ENCODE data around the gene FSTL5.

FSTL5 gene

DNA sequence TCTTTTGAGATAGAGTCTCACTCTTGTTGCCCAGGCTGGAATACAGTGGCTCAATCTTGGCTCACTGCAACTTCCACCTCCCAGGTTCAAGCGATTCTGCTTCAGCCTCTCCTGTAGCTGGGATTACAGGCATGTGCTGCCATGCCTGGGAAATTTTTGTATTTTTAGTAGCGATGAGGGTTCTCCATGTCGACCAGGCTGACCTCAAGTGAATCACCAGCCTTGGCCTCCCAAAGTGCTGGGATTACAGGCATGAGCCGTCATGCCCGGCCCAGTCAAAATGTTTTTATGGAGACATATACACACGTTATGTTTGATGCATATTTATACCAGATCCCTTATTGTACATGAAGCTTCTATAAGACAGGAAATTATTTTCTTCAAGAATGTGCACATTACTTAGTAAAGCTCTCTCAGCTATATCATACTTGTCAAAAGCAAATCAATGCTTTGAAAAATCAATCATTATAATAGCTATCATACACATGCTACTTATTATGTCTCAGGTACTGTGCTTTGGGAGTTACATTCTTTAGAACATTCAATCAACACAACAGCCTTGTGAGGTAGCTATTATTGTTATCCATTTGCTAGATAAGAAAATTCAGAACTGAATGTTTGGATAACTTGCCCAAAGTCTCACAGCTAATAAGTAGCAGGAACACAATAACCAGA lies 269.2 kb downstream of the FSTL5 start:
- H3K4me3 ChIP-seq (ENCODE audit: low read length), result no peak overlapping the region
- H3K4me1 ChIP-seq (ENCODE audit: insufficient read depth, low read length), result no peaks in the 10 kb centered on the region
- no peak overlapping the region for H3K27ac ChIP-seq (ENCODE audit: low read depth, low read length)
- no peaks in the 10 kb centered on the region for H3K9me3 ChIP-seq (ENCODE audit: insufficient read depth, low read depth, low read length)
- H3K27me3 ChIP-seq (ENCODE audit: insufficient read depth, low read length), result no peaks in the 10 kb centered on the region
- no peaks in the 10 kb centered on the region for H3K36me3 ChIP-seq (ENCODE audit: insufficient read depth, low read length)
- WGBS, result 93% methylated on average over 6 of the region's 6 CpGs
- no peak overlapping the region for H3K9ac ChIP-seq (ENCODE audit: low read depth, low read length)

- Histone ChIP-seq H3K4me1 (ENCODE audit: insufficient read depth, low read length) (no peaks in the 10 kb centered on the region), H3K27me3 (ENCODE audit: insufficient read depth, low read length) (no peaks in the 10 kb centered on the region), H3K9ac (ENCODE audit: low read depth, low read length) (no peak overlapping the region), H3K36me3 (ENCODE audit: insufficient read depth, low read length) (no peaks in the 10 kb centered on the region), H3K9me3 (ENCODE audit: insufficient read depth, low read depth, low read length) (no peaks in the 10 kb centered on the region), H3K4me3 (ENCODE audit: low read length) (no peak overlapping the region), H3K27ac (ENCODE audit: low read depth, low read length) (no peak overlapping the region)
- WGBS, result no CpG with 5 or more reads among the region's 1 CpG
These were observed 269.8 kb downstream of the FSTL5 start for GRCh38 chr4:161894014-161894413.

GRCh38 chr4:161893566-161893965 lies 270.2 kb downstream of the FSTL5 start:
- Histone ChIP-seq H3K9me3 (ENCODE audit: insufficient read depth, low read depth, low read length) (no peaks in the 10 kb centered on the region), H3K9ac (ENCODE audit: low read depth, low read length) (no peak overlapping the region), H3K36me3 (ENCODE audit: insufficient read depth, low read length) (no peaks in the 10 kb centered on the region), H3K4me3 (ENCODE audit: low read length) (no peak overlapping the region), H3K4me1 (ENCODE audit: insufficient read depth, low read length) (no peaks in the 10 kb centered on the region), H3K27me3 (ENCODE audit: insufficient read depth, low read length) (no peaks in the 10 kb centered on the region), H3K27ac (ENCODE audit: low read depth, low read length) (no peak overlapping the region)
- WGBS, result 100% methylated on average over 1 of the region's 1 CpG

GRCh38 chr4:161892951-161893350 lies 270.8 kb downstream of the FSTL5 start:
- Histone ChIP-seq H3K4me3 (ENCODE audit: low read length) (no peak overlapping the region), H3K36me3 (ENCODE audit: insufficient read depth, low read length) (no peaks in the 10 kb centered on the region), H3K9me3 (ENCODE audit: insufficient read depth, low read depth, low read length) (no peaks in the 10 kb centered on the region), H3K4me1 (ENCODE audit: insufficient read depth, low read length) (no peaks in the 10 kb centered on the region), H3K9ac (ENCODE audit: low read depth, low read length) (no peak overlapping the region), H3K27ac (ENCODE audit: low read depth, low read length) (no peak overlapping the region), H3K27me3 (ENCODE audit: insufficient read depth, low read length) (no peaks in the 10 kb centered on the region)

- Histone ChIP-seq H3K4me1 (ENCODE audit: insufficient read depth, low read length) (no peaks in the 10 kb centered on the region), H3K36me3 (ENCODE audit: insufficient read depth, low read length) (no peaks in the 10 kb centered on the region), H3K27ac (ENCODE audit: low read depth, low read length) (no peak overlapping the region), H3K9me3 (ENCODE audit: insufficient read depth, low read depth, low read length) (no peaks in the 10 kb centered on the region), H3K9ac (ENCODE audit: low read depth, low read length) (no peak overlapping the region), H3K4me3 (ENCODE audit: low read length) (no peak overlapping the region), H3K27me3 (ENCODE audit: insufficient read depth, low read length) (no peaks in the 10 kb centered on the region)
- WGBS, result no CpG with 5 or more reads among the region's 4 CpGs
These were observed 280.6 kb downstream of the FSTL5 start for GRCh38 chr4:161883157-161883556.

DNA sequence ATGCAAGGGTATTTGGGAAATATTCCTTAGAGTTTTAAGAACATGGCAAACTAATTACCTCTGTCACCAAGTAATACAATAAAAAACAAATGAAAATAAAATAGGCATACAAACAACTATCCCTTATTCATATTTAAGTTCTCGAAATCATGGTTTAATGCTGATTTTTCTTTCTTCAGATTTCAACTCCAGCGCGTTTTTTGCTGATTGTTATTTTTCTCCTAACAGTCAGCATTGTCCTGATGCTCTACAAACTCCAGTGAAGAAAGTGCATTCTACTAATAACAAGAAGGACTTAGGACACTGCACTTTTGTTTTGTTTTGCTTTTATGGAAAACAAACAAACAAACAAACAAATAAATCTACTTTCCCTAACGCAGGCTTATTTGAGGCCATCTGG lies 282.4 kb downstream of the FSTL5 start:
- Histone ChIP-seq H3K27me3 (ENCODE audit: insufficient read depth, low read length) (no peaks in the 10 kb centered on the region), H3K36me3 (ENCODE audit: insufficient read depth, low read length) (no peaks in the 10 kb centered on the region), H3K27ac (ENCODE audit: low read depth, low read length) (no peak overlapping the region), H3K4me1 (ENCODE audit: insufficient read depth, low read length) (no peaks in the 10 kb centered on the region), H3K4me3 (ENCODE audit: low read length) (no peak overlapping the region), H3K9me3 (ENCODE audit: insufficient read depth, low read depth, low read length) (no peaks in the 10 kb centered on the region), H3K9ac (ENCODE audit: low read depth, low read length) (no peak overlapping the region)
- 95% methylated on average over 4 of the region's 4 CpGs for WGBS

DNA sequence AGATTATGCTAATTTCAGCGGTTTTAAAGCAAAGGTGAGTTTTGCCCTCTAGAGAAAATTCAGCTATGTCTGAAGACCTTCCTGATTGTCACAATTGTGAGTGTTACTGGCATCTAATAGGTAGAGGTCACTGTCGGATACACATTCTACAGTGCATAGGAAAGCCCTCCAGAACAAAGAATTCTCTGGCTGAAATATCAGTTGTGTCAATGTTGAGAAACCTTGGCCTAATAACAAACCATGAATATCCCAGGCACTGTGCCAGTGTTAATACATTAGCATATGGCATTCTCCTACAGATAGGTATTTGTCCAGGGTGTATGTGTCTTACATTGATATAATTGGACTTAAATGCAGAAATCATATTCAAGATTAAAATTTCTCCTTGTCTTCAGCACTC lies 294.3 kb downstream of the FSTL5 start:
- H3K4me3 ChIP-seq (ENCODE audit: low read length), result no peak overlapping the region
- 90% methylated on average over 2 of the region's 2 CpGs for WGBS
- H3K27me3 ChIP-seq (ENCODE audit: insufficient read depth, low read length), result no peaks in the 10 kb centered on the region
- no peak overlapping the region for H3K9ac ChIP-seq (ENCODE audit: low read depth, low read length)
- no peaks in the 10 kb centered on the region for H3K4me1 ChIP-seq (ENCODE audit: insufficient read depth, low read length)
- no peak overlapping the region for H3K27ac ChIP-seq (ENCODE audit: low read depth, low read length)
- no peaks in the 10 kb centered on the region for H3K9me3 ChIP-seq (ENCODE audit: insufficient read depth, low read depth, low read length)
- no peaks in the 10 kb centered on the region for H3K36me3 ChIP-seq (ENCODE audit: insufficient read depth, low read length)

DNA sequence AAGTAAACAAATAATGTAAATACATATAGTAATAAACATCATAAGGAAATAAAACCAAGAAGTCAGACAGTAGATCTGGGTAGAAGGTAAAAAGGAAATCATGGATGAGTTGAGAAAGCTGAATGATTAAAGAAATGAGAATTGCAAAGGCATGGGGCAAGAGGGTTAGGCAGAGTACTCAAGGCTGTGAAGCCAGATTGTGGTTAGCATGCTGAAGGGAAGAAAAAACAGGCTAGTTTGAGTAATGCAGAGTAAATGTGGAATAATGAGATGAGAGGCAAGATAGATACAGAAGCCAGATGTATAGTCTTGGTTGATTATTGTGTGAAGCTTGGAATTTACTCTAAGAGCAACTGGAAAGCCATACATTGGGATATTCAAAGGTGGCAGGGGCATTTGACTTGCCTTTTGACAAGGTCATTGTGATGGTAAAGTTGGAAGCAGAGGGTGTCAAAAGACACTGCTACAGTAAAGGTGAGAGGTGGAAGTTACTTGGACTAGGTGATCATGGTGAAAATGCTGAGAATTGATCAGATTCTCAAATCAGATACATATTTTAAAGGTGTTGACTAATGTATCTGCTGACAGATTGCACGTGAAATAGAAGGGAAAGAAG lies 307.0 kb downstream of the FSTL5 start:
- H3K4me3 ChIP-seq (ENCODE audit: low read length), result no peak overlapping the region
- H3K9me3 ChIP-seq (ENCODE audit: insufficient read depth, low read depth, low read length), result no peaks in the 10 kb centered on the region
- H3K4me1 ChIP-seq (ENCODE audit: insufficient read depth, low read length), result peaks cover 16% of the 10 kb centered on the region
- no peak overlapping the region for H3K9ac ChIP-seq (ENCODE audit: low read depth, low read length)
- H3K36me3 ChIP-seq (ENCODE audit: insufficient read depth, low read length), result no peaks in the 10 kb centered on the region
- no peaks in the 10 kb centered on the region for H3K27me3 ChIP-seq (ENCODE audit: insufficient read depth, low read length)
- H3K27ac ChIP-seq (ENCODE audit: low read depth, low read length), result no peak overlapping the region
- whole genome bisulfite sequencing, result 81% methylated on average over 1 of the region's 1 CpG

- no peaks in the 10 kb centered on the region for H3K27me3 ChIP-seq (ENCODE audit: insufficient read depth, low read length)
- no peak overlapping the region for H3K4me3 ChIP-seq (ENCODE audit: low read length)
- H3K27ac ChIP-seq (ENCODE audit: low read depth, low read length), result no peak overlapping the region
- no peaks in the 10 kb centered on the region for H3K4me1 ChIP-seq (ENCODE audit: insufficient read depth, low read length)
- WGBS, result no CpG with 5 or more reads among the region's 1 CpG
- no peaks in the 10 kb centered on the region for H3K36me3 ChIP-seq (ENCODE audit: insufficient read depth, low read length)
- no peak overlapping the region for H3K9ac ChIP-seq (ENCODE audit: low read depth, low read length)
- no peaks in the 10 kb centered on the region for H3K9me3 ChIP-seq (ENCODE audit: insufficient read depth, low read depth, low read length)
These were observed 313.2 kb downstream of the FSTL5 start for GRCh38 chr4:161850631-161851030.

- H3K27ac ChIP-seq (ENCODE audit: low read depth, low read length), result no peak overlapping the region
- no peaks in the 10 kb centered on the region for H3K27me3 ChIP-seq (ENCODE audit: insufficient read depth, low read length)
- H3K36me3 ChIP-seq (ENCODE audit: insufficient read depth, low read length), result no peaks in the 10 kb centered on the region
- WGBS, result 95% methylated on average over 4 of the region's 4 CpGs
- H3K4me1 ChIP-seq (ENCODE audit: insufficient read depth, low read length), result no peaks in the 10 kb centered on the region
- H3K9me3 ChIP-seq (ENCODE audit: insufficient read depth, low read depth, low read length), result no peaks in the 10 kb centered on the region
- no peak overlapping the region for H3K9ac ChIP-seq (ENCODE audit: low read depth, low read length)
- H3K4me3 ChIP-seq (ENCODE audit: low read length), result no peak overlapping the region
These were observed 322.0 kb downstream of the FSTL5 start for GRCh38 chr4:161841759-161842158.

DNA sequence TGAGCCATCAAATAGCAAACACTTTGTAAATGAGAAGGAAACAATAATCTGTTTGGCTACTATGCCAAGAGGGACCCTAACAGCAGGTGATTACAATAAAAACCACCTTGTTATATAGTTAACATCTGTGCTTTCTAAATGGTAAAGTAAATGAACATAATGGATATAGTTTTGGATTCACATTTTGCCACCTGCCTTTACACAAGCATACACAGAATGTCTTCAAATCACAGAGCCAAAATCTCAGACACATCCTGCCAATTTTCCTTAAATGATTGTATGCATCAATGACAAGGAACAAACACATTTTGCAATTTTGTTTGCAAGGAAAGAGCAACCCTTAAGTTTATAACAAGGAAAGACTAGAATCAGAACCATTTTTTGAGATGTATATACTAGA lies 334.2 kb downstream of the FSTL5 start:
- H3K4me3 ChIP-seq (ENCODE audit: low read length), result no peak overlapping the region
- H3K27me3 ChIP-seq (ENCODE audit: insufficient read depth, low read length), result no peaks in the 10 kb centered on the region
- H3K27ac ChIP-seq (ENCODE audit: low read depth, low read length), result no peak overlapping the region
- H3K9me3 ChIP-seq (ENCODE audit: insufficient read depth, low read depth, low read length), result no peaks in the 10 kb centered on the region
- no peak overlapping the region for H3K9ac ChIP-seq (ENCODE audit: low read depth, low read length)
- H3K36me3 ChIP-seq (ENCODE audit: insufficient read depth, low read length), result no peaks in the 10 kb centered on the region
- no peaks in the 10 kb centered on the region for H3K4me1 ChIP-seq (ENCODE audit: insufficient read depth, low read length)

GRCh38 chr4:161828061-161828460 lies 335.7 kb downstream of the FSTL5 start:
- H3K27me3 ChIP-seq (ENCODE audit: insufficient read depth, low read length), result no peaks in the 10 kb centered on the region
- H3K36me3 ChIP-seq (ENCODE audit: insufficient read depth, low read length), result no peaks in the 10 kb centered on the region
- no peaks in the 10 kb centered on the region for H3K4me1 ChIP-seq (ENCODE audit: insufficient read depth, low read length)
- 100% methylated on average over 1 of the region's 1 CpG for WGBS
- no peak overlapping the region for H3K4me3 ChIP-seq (ENCODE audit: low read length)
- no peak overlapping the region for H3K9ac ChIP-seq (ENCODE audit: low read depth, low read length)
- H3K27ac ChIP-seq (ENCODE audit: low read depth, low read length), result no peak overlapping the region
- peaks cover 4% of the 10 kb centered on the region; the same call in 1 of the 2 replicates for H3K9me3 ChIP-seq (ENCODE audit: insufficient read depth, low read depth, low read length)
